Ecto neural progenitor cell (in vitro differentiated cells): ENCODE results near the gene ADAMTS4.
"Not testable (repeated sequence)": the region's sequence is repeated elsewhere in the genome, so short reads cannot be mapped to it uniquely, and the experiment has no call there.

Experiments used
- DNase-seq: peaks from one replicate; pipeline ENCODE4 v3.0.0-alpha.2; 2018; ENCODE audit warnings: low spot score

Gene ADAMTS4, protein sequence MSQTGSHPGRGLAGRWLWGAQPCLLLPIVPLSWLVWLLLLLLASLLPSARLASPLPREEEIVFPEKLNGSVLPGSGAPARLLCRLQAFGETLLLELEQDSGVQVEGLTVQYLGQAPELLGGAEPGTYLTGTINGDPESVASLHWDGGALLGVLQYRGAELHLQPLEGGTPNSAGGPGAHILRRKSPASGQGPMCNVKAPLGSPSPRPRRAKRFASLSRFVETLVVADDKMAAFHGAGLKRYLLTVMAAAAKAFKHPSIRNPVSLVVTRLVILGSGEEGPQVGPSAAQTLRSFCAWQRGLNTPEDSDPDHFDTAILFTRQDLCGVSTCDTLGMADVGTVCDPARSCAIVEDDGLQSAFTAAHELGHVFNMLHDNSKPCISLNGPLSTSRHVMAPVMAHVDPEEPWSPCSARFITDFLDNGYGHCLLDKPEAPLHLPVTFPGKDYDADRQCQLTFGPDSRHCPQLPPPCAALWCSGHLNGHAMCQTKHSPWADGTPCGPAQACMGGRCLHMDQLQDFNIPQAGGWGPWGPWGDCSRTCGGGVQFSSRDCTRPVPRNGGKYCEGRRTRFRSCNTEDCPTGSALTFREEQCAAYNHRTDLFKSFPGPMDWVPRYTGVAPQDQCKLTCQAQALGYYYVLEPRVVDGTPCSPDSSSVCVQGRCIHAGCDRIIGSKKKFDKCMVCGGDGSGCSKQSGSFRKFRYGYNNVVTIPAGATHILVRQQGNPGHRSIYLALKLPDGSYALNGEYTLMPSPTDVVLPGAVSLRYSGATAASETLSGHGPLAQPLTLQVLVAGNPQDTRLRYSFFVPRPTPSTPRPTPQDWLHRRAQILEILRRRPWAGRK

DNA sequence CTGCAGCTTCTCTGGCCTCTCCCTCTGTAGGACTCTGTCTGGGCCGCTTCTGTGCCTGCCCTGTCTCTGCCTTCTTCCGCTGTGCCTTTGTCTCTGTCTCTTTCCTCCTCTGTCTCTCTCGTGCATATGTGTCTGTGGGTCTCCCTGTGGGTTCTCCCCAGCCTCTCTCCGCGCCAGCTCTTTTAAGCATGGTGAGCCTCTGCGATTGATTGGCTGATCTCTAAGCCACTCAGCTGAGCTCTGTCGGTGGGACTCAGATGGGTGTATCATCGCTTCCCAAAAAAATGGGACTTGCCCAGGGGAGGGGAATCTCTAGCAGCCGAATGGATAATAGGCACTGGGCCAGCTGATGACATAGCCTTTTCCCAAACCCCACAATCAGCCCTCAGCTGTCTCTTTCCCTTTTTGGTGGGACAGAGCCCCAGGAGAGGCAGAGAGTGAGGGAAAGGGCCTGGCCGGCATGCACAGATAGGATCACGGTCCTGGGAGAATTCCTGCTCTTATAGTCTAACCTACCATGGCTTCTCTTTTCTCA, at the start of gene ADAMTS4:
Gene ADAMTS4, minus strand, starts transcription at position 158 of the 535 bp plus-strand sequence. CDS start 427 bp downstream, outside the sequence.
- peak; percentile 72 for DNase-seq

DNA sequence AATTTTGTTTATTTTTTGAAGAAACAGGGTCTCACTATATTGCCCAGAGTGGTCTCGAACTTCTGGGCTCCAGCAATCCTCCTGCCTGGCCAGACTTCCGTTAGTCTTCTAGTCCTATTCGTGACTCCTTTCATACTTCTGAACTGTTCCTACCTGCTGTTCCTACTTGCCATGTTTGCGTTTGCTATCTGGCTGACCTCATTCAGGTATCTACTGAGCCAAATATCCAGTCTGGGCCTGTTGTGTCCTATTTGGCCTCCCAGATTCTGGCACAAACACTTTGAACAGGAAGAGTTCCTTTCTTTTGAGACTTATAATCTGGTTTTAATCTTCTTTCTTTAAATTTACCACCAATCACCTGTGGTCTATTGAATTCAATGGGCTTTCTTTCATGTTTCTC, 46.0 kb upstream of the ADAMTS4 start:
- no peak for DNase-seq

DNA sequence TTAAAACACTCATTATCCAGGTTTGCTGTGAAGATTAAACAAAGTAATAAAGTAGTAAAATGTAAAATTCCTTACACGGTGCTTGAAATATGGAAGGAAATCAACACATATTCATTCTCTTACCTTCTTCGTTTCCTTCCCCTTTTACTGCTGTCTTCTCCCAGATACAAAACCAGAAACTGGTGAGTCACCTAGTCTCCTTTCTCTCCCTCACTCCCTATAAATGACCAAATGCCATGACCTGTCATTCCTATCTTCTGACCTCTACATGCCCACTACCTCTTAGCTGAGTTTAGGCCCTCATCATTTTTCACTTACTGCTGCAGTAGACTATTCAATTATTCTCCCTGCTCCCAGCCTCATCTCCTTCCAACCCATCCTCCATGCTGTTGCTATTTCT, 43.5 kb upstream of the ADAMTS4 start:
- DNase-seq, result no peak

DNA sequence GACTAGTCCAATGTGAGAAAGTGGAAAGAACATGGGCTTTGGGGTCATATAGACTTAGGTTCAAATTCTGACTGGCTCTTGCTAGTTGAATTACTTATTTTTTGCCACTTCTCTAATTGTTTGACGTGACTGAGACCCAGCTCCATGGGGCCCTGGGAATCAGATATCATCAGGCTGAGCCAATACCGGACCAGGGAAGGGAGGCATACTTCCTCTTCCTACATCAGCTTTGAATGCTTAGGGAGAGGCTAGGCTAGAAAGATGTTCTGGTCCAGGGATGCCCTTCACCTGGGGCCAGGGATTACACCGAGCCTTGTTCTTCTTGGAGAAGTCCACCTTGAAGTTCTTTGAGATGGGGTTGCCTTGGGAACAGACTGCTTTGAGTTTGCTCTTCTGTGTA, 42.8 kb upstream of the ADAMTS4 start:
- no peak for DNase-seq

DNA sequence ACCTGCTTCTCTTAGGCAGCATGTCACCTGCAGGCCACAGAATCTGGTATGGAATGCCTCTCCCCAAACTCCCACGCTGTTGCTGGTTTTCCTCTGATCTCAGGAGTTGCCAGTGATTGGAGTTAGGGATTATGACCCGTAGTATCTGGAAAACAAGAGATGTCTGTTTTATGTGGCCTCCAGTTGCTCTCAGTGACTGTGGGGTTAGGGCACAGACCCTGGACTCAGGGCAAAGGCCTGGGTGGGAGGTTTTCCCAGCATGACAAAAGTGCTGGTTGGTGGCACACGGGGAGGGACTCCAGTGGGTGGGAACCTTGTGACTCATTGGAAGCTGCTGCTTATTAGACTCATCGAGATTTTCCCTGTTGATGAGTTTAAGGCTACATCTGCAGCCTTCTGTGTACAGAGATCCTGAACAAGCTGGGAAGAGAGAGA, 39.2 kb upstream of the ADAMTS4 start, which contains the start of gene NR1I3:
Gene NR1I3, minus strand, starts transcription at position 165 of the 435 bp plus-strand sequence. CDS start 1,638 bp downstream, outside the sequence.
- DNase-seq, result no peak

DNA sequence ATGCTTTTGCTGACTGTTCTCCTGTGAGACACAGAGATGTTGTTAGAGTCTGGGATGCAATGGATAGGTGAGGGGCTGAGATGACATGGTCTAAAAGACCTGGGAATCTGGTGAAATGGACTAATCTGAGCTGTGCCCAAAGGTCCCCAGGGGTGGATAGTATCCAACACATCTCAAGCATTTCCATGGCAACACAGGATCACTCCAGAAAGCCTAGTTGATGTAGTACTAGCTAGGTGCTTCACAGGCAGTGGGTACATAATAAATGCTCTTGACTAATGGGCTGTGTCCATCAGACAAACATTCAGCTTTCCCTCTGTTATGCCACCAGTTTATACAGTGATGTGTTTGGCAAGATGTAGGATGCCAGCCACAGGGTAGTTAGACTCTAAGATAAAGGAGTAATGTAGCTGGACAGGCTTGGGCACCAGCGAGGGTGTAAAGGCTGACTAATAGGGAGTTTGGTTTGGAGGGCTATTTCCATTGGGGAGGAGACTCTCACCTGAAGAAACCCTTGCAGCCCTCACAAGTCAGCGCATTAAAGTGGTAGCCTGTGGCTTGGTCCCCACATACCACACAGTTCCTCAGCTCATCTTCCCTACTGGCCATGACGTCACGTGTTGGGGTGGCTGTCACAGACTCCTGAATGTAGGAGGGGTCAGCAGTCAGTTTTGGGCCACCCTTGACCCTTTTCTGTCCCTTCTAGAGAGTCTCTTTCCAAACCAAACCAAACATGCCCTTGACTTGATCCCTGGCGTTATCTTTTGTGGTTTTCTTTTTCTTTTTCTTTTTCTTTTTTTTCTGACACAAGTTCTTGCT, 37.3 kb upstream of the ADAMTS4 start:
- no peak for DNase-seq

DNA sequence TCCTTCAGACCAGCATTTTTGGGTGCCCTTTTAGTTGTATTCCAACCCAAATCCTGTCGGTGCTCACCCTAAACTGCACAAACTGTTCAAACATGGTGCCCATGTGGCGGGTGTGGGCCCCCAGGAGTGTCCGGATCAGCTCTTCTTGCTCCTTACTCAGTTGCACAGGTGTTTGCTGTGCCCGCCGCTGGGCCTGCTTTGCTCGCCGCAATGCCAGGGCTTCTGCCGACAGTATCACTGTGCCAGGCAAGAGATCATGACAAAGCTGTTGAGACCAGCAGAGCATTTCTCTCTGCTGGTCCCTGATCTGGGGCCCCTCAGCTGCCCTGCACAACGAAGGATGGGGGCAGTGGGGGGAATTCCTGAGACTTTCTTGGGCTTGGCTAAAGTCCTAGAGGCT, 34.2 kb upstream of the ADAMTS4 start:
- DNase-seq, result no peak

DNA sequence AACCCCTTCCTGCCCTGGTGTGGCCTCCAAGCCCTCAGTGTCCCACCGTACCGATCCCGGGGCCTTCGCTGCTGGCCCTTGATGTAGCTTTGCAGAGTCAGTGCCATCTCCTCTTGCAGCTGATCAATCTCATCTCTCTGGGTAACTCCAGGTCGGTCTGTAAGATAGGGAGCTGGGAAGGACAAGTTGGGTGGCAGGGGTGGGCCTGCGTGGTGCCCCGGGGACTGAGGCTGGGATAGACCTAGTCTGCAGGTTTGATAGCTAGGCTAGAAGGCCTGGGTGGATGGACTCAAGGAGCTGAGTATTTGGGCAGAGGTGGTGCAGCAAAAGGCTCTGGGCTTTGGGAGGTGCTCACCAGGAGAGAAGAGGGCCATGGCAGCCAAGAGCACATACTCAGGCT, 31.9 kb upstream of the ADAMTS4 start:
- no peak for DNase-seq

DNA sequence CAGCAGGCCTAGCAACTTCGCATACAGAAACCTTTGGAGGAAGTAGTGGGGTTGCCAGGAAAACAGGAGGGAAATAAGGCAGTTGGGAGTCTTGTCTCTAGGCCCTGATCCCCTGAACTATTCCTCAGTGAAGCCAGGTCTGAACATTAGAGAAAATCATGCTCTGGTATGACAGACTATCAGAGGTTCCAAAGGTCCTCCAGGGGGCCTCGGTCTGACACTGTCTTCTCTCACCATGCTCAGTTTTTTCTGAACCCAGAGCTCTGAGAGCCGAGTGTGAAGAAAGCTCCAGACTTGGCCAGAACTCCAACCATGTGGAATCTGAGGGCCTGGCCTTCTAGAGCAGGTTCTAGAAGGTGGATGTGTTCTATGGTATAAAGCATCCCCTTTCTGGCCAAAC, 31.0 kb upstream of the ADAMTS4 start:
- no peak for DNase-seq

DNA sequence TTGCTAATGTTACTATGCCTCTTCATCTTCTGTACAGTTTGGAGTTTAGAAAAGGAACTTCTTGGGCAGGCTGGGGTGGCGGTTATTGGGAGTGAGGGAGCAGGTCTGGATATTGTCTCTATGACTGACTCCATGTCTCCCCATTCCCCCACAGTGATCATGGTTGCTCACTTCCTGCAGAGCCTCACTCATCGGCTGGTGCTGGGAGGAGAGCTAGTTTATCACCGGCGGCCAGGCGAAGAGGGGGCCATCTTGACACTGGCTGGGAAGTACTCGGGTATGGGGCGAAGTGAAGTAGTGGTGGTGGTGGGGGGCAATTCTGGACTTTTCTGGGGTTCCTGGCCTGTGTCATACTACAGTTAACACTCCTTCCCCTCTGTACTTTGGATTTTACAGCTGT, 29.2 kb upstream of the ADAMTS4 start:
- no peak for DNase-seq

DNA sequence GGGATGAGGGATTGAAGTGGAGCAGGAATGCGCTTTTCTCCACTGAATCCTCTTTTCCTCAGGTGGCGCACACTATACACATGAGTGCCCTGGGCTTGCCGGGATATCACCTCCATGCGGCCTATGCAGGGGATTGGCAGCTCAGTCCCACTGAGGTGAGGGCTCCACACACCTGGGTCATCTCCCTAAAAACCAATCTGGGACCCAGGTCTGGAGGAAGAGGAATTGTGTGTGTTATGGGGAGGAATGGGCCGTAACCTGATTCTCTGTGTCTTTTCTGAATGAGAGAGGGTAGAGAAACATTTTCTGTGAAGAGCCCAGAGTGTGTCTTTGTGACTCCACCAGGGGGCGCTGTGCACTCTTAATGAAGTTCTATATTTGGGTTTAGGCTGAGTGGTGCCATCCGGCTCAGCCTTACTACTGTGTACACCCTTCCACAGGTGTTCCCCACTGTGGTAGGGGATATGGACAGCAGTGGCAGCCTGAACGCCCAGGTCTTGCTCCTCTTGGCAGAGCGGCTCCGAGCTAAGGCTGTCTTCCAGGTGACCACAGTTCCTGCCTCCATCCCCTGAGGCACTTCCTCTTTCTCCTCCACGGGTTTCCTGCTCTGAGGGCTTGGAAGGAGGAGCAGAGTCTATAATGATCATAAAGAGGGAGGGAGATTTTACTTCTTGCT, 28.5 kb upstream of the ADAMTS4 start:
- peak; percentile 86 for DNase-seq

DNA sequence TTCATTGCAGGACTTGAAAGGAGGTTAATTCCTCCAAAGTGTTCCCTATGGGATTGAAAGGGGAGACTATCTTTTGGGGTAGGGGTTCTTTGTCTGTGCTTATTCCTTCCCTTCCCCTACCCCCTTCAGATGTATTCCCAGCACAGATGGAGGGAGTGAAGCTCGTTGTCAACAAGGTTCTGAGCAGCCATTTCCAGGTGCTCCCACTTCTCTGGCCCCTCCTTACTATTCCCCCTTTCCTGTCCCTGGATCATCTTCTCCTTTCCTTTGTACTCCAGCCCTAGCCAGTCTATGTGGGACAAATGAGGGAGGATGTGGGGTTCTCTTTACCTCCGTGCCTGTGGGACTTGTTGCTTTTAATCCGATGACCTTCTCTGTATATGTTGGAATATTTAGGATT, 27.9 kb upstream of the ADAMTS4 start:
- no peak for DNase-seq

DNA sequence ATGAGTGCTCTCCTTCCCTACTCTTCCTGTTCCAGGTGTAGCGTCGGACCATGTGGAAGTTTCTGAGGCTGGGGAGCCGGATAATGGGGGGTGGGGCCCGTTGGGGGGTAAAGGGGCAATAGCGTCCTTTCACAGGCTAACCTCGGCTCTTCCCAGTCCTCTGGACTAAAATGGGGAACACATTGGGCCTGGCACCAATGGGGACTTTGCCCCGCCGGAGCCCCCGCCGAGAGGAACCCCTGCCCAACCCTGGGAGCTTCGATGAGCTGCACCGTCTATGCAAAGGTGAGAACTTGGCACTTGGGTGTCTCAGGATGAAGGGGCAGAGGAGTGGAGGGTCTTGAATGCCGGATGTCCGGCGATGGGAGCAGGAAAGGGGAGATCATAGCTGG, 27.5 kb upstream of the ADAMTS4 start:
- DNase-seq, result peak; percentile 56

DNA sequence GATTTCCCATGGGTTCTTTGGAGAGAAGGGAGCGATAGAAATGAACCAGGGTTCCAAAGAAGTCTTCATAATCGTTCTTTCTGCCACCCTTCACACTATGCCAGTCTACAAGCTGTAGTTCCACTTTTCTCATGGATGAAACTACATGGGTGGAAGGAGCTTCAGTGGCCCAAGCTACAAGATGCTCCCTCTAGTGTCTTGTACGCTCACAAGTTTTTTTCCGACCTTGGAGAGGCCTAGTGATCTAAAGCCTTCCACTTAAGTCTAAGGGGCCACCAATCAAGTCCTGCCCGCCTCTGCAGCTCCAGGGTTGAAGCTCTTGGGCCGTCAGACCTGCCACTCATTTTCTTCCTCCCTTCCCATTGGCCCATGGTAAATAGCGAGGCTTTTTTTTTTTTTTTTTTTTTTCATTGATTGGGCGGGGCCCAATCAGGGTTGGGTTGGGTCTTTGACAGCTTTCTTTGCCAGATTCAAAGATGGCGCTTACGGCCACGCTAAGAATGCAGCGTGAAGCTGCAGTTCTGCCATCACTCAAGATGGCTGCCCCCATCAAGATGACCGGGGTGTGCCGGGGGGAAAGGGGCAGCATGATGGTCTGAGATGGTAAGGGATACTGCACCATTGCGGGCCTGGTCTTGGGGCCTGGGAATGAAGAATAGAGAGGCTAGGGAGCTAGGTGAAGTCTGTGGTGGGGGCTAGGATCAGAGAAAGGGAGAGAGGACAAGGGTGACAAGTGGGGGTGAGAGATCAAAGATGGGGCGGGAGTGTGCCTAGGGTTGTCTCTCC, 26.9 kb upstream of the ADAMTS4 start, which contains the start of gene TOMM40L:
Gene TOMM40L, plus strand, starts transcription at position 527 of the 786 bp plus-strand sequence. CDS start 430 bp downstream, outside the sequence.
- DNase-seq, result peak; percentile 89

DNA sequence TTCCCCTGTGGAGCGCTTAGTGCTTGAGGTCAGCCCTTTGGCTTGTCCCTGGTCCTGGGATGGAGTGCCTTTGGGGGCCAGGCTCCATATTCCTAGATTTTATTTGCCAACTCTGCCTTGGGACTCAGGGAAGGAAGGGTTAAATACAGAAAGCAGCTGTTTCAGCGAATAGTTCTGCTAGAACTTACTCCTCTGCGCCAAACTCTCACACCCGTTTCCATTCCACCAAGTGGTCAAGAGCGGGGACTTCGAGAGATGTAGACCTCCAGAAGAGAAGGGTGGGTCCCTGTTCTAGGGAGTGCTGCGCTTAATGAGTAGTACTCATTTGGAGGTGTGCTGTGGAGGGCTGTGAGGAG, 26.3 kb upstream of the ADAMTS4 start:
- DNase-seq, result no peak

DNA sequence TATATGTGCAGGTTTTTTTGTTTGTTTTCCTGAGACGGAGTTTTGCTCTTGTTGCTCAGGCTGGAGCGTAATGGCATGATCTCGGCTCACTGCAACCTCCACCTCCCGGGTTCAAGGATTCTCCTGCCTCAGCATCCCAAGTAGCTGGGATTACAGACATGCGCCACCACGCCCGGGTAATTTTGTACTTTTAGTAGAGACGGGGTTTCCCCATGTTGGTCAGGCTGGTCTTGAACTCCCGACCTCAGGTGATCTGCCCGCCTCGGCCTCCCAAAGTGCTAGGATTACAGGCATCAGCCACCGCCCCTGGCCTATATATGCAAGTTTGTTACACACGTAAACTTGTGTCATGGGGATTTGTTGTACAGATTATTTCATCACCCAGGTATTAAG, 25.8 kb upstream of the ADAMTS4 start:
- not testable (repeated sequence) for DNase-seq

DNA sequence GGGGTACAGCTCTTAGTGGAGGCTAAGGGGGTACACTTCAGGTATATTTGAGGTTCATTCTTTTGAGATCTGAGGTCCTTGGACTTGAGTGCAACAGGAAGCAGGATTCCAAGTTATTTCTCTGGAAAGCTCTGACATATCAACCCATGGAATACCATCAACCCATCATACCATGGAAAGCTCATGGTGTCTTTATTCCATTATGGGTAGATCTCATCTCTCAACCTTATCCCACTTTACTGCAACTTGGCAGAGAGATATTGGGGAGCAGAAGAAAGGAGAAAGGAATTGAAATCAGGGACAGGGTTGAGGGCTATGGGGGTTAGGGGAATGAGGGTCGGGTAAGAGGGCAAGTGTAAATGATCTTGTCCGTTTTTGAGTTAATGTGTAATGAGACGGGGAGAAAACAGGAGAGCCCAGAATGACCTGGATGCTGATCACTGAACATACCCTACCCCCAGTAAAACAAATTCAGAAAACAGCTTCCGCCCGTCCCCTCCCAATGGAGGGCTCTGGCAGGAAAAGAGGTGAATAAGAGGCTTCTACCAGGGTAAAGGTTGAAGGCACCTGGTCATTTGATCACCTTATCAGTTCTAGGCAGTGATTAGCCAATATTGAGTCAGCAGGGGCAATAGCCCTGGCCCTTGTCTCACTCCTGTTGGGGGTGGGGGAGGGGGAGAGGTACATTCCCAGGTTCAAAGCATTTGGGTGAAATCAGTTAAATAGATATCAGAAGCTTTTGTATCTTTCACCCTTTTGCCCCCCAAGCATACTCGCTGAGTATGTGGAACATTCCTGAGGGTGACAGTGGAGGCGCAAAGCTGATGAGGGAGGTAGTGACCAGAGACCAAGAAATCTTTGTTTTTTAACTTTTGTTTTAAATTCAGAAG, 25.2 kb upstream of the ADAMTS4 start:
- DNase-seq, result no peak

DNA sequence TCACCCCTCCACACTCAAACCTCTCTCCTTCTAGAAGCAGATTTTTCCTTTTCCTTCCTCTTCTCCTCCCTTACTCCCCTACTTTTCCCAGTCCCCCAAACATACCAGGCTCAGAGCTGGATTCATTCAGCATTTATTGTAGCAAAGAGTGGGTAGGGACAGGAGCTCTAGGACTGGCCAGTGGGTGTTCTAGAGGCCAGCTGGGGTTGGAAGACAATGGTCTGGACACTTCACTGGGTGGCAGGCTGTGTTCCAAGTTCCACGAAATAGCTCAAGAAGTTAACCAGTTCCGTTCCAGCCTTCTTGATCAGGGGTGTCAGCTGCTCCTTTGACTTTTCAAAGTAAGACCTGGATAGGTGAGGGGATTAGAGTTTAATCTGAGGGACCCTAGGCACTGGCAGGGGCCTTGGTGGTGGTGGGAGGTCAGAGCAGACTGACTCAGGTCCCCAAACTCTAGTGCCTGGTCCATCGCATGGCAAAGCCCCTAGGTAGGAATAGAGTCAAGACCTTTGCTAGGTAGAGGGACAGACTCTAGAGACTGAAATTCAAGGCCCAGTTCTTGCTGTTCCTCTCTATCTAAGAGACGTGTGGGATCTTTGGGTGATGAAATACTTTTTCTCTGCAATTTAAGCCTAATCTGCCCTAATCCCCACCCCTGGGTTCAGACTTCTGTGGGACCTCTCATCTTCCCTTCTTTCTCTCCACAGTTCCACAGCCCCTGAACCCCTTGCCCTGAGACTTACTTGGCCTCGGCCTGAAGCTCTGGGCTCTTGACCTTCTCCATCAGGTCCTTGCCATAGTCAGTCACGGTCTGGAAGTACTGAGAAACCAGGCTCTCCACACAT, 23.5 kb upstream of the ADAMTS4 start:
- no peak for DNase-seq
